ENCODE measurements around the gene MOB3B. TPM values are rescaled to one million over a fixed set of nuclear protein-coding genes. Genes with fewer than 3 reads are reported as not detected.

The MOB3B gene
- total RNA-seq, 1 donor from 2014 or later = 3.8 TPM

GRCh38 chr9:27473111-27473529 lies 56.5 kb downstream of the MOB3B start:
- H3K36me3 Mint-ChIP-seq (ENCODE audit: low read depth) = no peaks in the 10 kb centered on the region
- peak overlapping the region; percentile 52 for H3K27ac Mint-ChIP-seq (ENCODE audit: unreplicated experiment)
- no peak for DNase-seq (ENCODE audit: low spot score)
- H3K4me1 Mint-ChIP-seq (ENCODE audit: low read depth) = peaks cover 51% of the 10 kb centered on the region
- H3K27me3 Mint-ChIP-seq (ENCODE audit: low read depth) = no peaks in the 10 kb centered on the region
- H3K4me3 Mint-ChIP-seq (ENCODE audit: unreplicated experiment) = no peak overlapping the region
- H3K9me3 Mint-ChIP-seq (ENCODE audit: low read depth) = peaks cover 5% of the 10 kb centered on the region
- no peak for TF ChIP-seq CTCF (IDR thresholded peaks at IDR 0.05)

- H3K27me3 Mint-ChIP-seq (ENCODE audit: low read depth) = no peaks in the 10 kb centered on the region
- no peaks in the 10 kb centered on the region for H3K36me3 Mint-ChIP-seq (ENCODE audit: low read depth)
- no peak for DNase-seq (ENCODE audit: low spot score)
- TF ChIP-seq CTCF (IDR thresholded peaks at IDR 0.05) = no peak
- no peaks in the 10 kb centered on the region for H3K9me3 Mint-ChIP-seq (ENCODE audit: low read depth)
- H3K4me1 Mint-ChIP-seq (ENCODE audit: low read depth) = peaks cover 50% of the 10 kb centered on the region
- peak overlapping the region; percentile 18 for H3K27ac Mint-ChIP-seq (ENCODE audit: unreplicated experiment)
- H3K4me3 Mint-ChIP-seq (ENCODE audit: unreplicated experiment) = no peak overlapping the region
These were observed 57.4 kb downstream of the MOB3B start for GRCh38 chr9:27472195-27472594.

- H3K9me3 Mint-ChIP-seq (ENCODE audit: low read depth) = no peaks in the 10 kb centered on the region
- no peaks in the 10 kb centered on the region for H3K36me3 Mint-ChIP-seq (ENCODE audit: low read depth)
- H3K4me3 Mint-ChIP-seq (ENCODE audit: unreplicated experiment) = no peak overlapping the region
- DNase-seq (ENCODE audit: low spot score) = no peak
- H3K27me3 Mint-ChIP-seq (ENCODE audit: low read depth) = no peaks in the 10 kb centered on the region
- peaks cover 50% of the 10 kb centered on the region for H3K4me1 Mint-ChIP-seq (ENCODE audit: low read depth)
- H3K27ac Mint-ChIP-seq (ENCODE audit: unreplicated experiment) = peak overlapping the region; percentile 18
- no peak for TF ChIP-seq CTCF (IDR thresholded peaks at IDR 0.05)
These were observed 57.8 kb downstream of the MOB3B start for GRCh38 chr9:27471789-27472188.

GRCh38 chr9:27471366-27471765 lies 58.2 kb downstream of the MOB3B start:
- DNase-seq (ENCODE audit: low spot score) = no peak
- H3K27ac Mint-ChIP-seq (ENCODE audit: unreplicated experiment) = no peak overlapping the region
- H3K27me3 Mint-ChIP-seq (ENCODE audit: low read depth) = peaks cover 2% of the 10 kb centered on the region
- no peak overlapping the region for H3K4me3 Mint-ChIP-seq (ENCODE audit: unreplicated experiment)
- TF ChIP-seq CTCF (IDR thresholded peaks at IDR 0.05) = no peak
- no peaks in the 10 kb centered on the region for H3K9me3 Mint-ChIP-seq (ENCODE audit: low read depth)
- H3K4me1 Mint-ChIP-seq (ENCODE audit: low read depth) = peaks cover 50% of the 10 kb centered on the region
- no peaks in the 10 kb centered on the region for H3K36me3 Mint-ChIP-seq (ENCODE audit: low read depth)

GRCh38 chr9:27470291-27470856 lies 59.2 kb downstream of the MOB3B start:
- H3K4me3 Mint-ChIP-seq (ENCODE audit: unreplicated experiment) = no peak overlapping the region
- no peak overlapping the region for H3K27ac Mint-ChIP-seq (ENCODE audit: unreplicated experiment)
- H3K9me3 Mint-ChIP-seq (ENCODE audit: low read depth) = no peaks in the 10 kb centered on the region

More at GRCh38 chr9:27470291-27470856, 59.2 kb downstream of the MOB3B start:
- no peaks in the 10 kb centered on the region for H3K36me3 Mint-ChIP-seq (ENCODE audit: low read depth)
- DNase-seq (ENCODE audit: low spot score) = no peak
- H3K27me3 Mint-ChIP-seq (ENCODE audit: low read depth) = peaks cover 6% of the 10 kb centered on the region
- TF ChIP-seq CTCF (IDR thresholded peaks at IDR 0.05) = no peak
- peaks cover 50% of the 10 kb centered on the region for H3K4me1 Mint-ChIP-seq (ENCODE audit: low read depth)

Measured in chondrocyte (in vitro differentiated cells).